B cell (primary cell): ENCODE measurements around the gene LAMA3. TPM values are rescaled to one million over a fixed set of nuclear protein-coding genes. Genes with fewer than 3 reads are reported as not detected.

ENCODE experiments used
- ATAC-seq: fragments of 200-7000 bp; cut with Tn5 transposase; one replicate; pipeline ENCODE4 v1.10.0; 2021; ENCODE audit warnings: low read depth, mild to moderate bottlenecking, moderate number of reproducible peaks, moderate library complexity
- CTCF ChIA-PET: fragments of 350-600 bp; sonication (Branson Sonifier 250); formaldehyde crosslinking; loops from one replicate; lab custom pipeline; 2021; ENCODE audit warnings: antibody characterized with exemption, inconsistent platforms; lab: Charles Lee
- POLR2A ChIA-PET: fragments of 350-600 bp; sonication (Branson Sonifier 250); formaldehyde crosslinking; loops from one replicate; lab custom pipeline; 2021; ENCODE audit warnings: antibody characterized with exemption; lab: Charles Lee
- DNase-seq: peaks from one replicate; pipeline ENCODE4 v3.0.0; 2013
- H2AFZ ChIP-seq: 2 replicates; pipeline ENCODE4 v1.6.1; 2012; ENCODE audit warnings: mild to moderate bottlenecking, low read depth, low read length; ENCODE audit not compliant: insufficient read depth, poor library complexity, severe bottlenecking
- H3K27ac ChIP-seq, 2 donors: 1 replicate in 1 of 2; 2 replicates in 1 of 2; pipeline ENCODE4 v1.5.1; 2012 to 2013; ENCODE audit warnings: low read length in 2 of 2, mild to moderate bottlenecking in 2 of 2, moderate library complexity in 1 of 2
- H3K27me3 ChIP-seq, 4 experiments: fragments of 200-600 bp in 1 of 4; sonication (generic) in 1 of 4; replicated peaks in 1 of 4; 1 replicate in 2 of 4; 2 replicates in 2 of 4; pipeline versions ENCODE4 v1.6.1 to v1.7.0; 2013 to 2016; ENCODE audit warnings: low read length in 3 of 4, mild to moderate bottlenecking in 2 of 4, mixed read lengths in 1 of 4, moderate library complexity in 1 of 4; ENCODE audit not compliant: insufficient read depth in 4 of 4, control insufficient read depth in 3 of 4; ENCODE audit errors: control extremely low read depth in 1 of 4
- H3K36me3 ChIP-seq, 2 experiments: replicated peaks in 1 of 2; 1 replicate in 1 of 2; 2 replicates in 1 of 2; pipeline versions ENCODE4 v1.6.1 to v1.7.1; 2013; ENCODE audit warnings: low read length in 1 of 2; ENCODE audit not compliant: insufficient read depth in 2 of 2, control insufficient read depth in 1 of 2; ENCODE audit errors: control extremely low read depth in 1 of 2, extremely low read depth in 1 of 2
- H3K4me1 ChIP-seq, 2 donors: fragments of 200-600 bp in 1 of 2; sonication (generic) in 1 of 2; 1 replicate in 1 of 2; 2 replicates in 1 of 2; pipeline versions ENCODE4 v1.5.1 to v1.6.1; 2013 to 2017; ENCODE audit warnings: low read length in 2 of 2; ENCODE audit not compliant: control insufficient read depth in 2 of 2, insufficient read depth in 2 of 2
- H3K4me2 ChIP-seq: replicated peaks from 2 replicates; pipeline ENCODE3; 2012; ENCODE audit warnings: mild to moderate bottlenecking, low read depth, low read length; ENCODE audit not compliant: poor library complexity, severe bottlenecking
- H3K4me3 ChIP-seq, 5 experiments: fragments of 200-600 bp in 1 of 5; sonication (generic) in 1 of 5; 1 replicate in 3 of 5; 2 replicates in 2 of 5; pipeline versions ENCODE4 v1.5.1 to v1.7.0; 2011 to 2016; ENCODE audit warnings: low read length in 4 of 5, mild to moderate bottlenecking in 4 of 5, low read depth in 2 of 5, control low read depth in 1 of 5, moderate library complexity in 1 of 5; ENCODE audit not compliant: insufficient read depth in 1 of 5; ENCODE audit errors: control extremely low read depth in 1 of 5, extremely low read depth in 1 of 5
- H3K79me2 ChIP-seq: fragments of 200-600 bp; sonication (generic); one replicate; pipeline ENCODE4 v1.6.0; 2016; ENCODE audit warnings: low read length; ENCODE audit not compliant: control insufficient read depth, insufficient read depth
- H3K9ac ChIP-seq: fragments of 200-600 bp; sonication (generic); 2 replicates; pipeline ENCODE4 v1.6.1; 2017; ENCODE audit warnings: mild to moderate bottlenecking, low read length, moderate library complexity
- H3K9me3 ChIP-seq, 3 donors: one replicate each; pipeline versions ENCODE4 v1.6.1 to v1.7.1; 2013; ENCODE audit warnings: low read length in 2 of 3; ENCODE audit not compliant: control insufficient read depth in 2 of 3, insufficient read depth in 1 of 3; ENCODE audit errors: control extremely low read depth in 1 of 3
- H4K20me1 ChIP-seq: 2 replicates; pipeline ENCODE4 v1.6.0; 2012; ENCODE audit warnings: mild to moderate bottlenecking, low read length; ENCODE audit not compliant: insufficient read depth, control insufficient read depth, poor library complexity, severe bottlenecking
- H3K27ac Mint-ChIP-seq: one replicate; pipeline ENCODE4 v1.8.0; 2021; ENCODE audit warnings: mixed read lengths
- H3K27me3 Mint-ChIP-seq: one replicate; pipeline ENCODE4 v1.8.0; 2021; ENCODE audit warnings: mixed read lengths
- H3K4me1 Mint-ChIP-seq: one replicate; pipeline ENCODE4 v1.8.0; 2021; ENCODE audit warnings: mixed read lengths
- H3K4me3 Mint-ChIP-seq: one replicate; pipeline ENCODE4 v1.8.0; 2021; ENCODE audit warnings: mixed read lengths
- H3K9me3 Mint-ChIP-seq: one replicate; pipeline ENCODE4 v1.8.0; 2022; ENCODE audit warnings: mixed read lengths; ENCODE audit not compliant: insufficient read depth
- CTCF ChIP-seq: fragments of 200-600 bp; IDR thresholded peaks from one replicate; pipeline ENCODE4 v1.8.0; 2022; ENCODE audit warnings: antibody characterized with exemption, mild to moderate bottlenecking
- EZH2 ChIP-seq: IDR thresholded peaks from 2 replicates; pipeline ENCODE4 v1.6.1; 2012; ENCODE audit warnings: borderline replicate concordance, low read depth, mild to moderate bottlenecking, moderate library complexity, low read length; ENCODE audit not compliant: insufficient read depth, poor library complexity, severe bottlenecking
- WGBS: methylation state at CpG from one replicate; pipeline ENCODE4 v1.1.5; 2013; ENCODE audit warnings: missing lambda C conversion rate; ENCODE audit not compliant: insufficient coverage; 5-methylcytosine and 5-hydroxymethylcytosine counted together
- intact Hi-C: fragments of 100-400 bp; cut with micrococcal nuclease; formaldehyde crosslinking; loops from one replicate; pipeline ENCODE4 v1.10.0; 2022
- polyA plus RNA-seq: library from polyadenylated mRNA; depleted of rRNA; stranded (reverse); fragments of >200 nt; gene quantifications from 2 replicates; pipeline ENCODE4 v1.2.3, GENCODE V29; 2012
- total RNA-seq, 2 donors: library from RNA; stranded (reverse); fragments of 120-200 nt in 1 of 2; gene quantifications; 1 replicate in 1 of 2; 2 replicates in 1 of 2; pipeline versions ENCODE4 v1.2.3 to v1.2.4, GENCODE V29; 2013 to 2022

The LAMA3 gene
- total and polyA plus RNA-seq, 2 donors (not counting 1 experiment from before 2014, with no cell fraction given): 0.03 to 0.32 TPM

GRCh38 chr18:23816740-23817139, 127.5 kb downstream of the LAMA3 start:
- no peaks in the 10 kb centered on the region for H3K79me2 ChIP-seq
- no peak overlapping the region for H3K4me2 ChIP-seq
- TF ChIP-seq CTCF (no peak), EZH2 (no peak)
- peaks cover 5% of the 10 kb centered on the region for H3K27me3 Mint-ChIP-seq
- peak; percentile 17 for DNase-seq
- H3K27ac ChIP-seq: no peak overlapping the region
- H2AFZ ChIP-seq: no peak overlapping the region
- H3K9me3 Mint-ChIP-seq: no peaks in the 10 kb centered on the region
- H3K36me3 ChIP-seq: no peaks in the 10 kb centered on the region
- 87% methylated on average over 3 of the region's 4 CpGs for WGBS
- H3K9me3 ChIP-seq: no peaks in the 10 kb centered on the region
- no peak overlapping the region for H3K9ac ChIP-seq
- no peak overlapping the region for H3K4me3 ChIP-seq
- no peaks in the 10 kb centered on the region for H4K20me1 ChIP-seq
- intact Hi-C loops: no loop called here
- peaks cover 8% of the 10 kb centered on the region for H3K4me1 Mint-ChIP-seq
- H3K4me3 Mint-ChIP-seq: no peak overlapping the region
- no peaks in the 10 kb centered on the region for H3K27me3 ChIP-seq
- no peak overlapping the region for H3K27ac Mint-ChIP-seq
- H3K4me1 ChIP-seq: peaks cover 5% of the 10 kb centered on the region in 2 donors
- no peak for ATAC-seq
- ChIA-PET CTCF (interaction anchor here (0.9 kb wide), 1 partner anchor 13 kb away, joined by 3 read pairs; no protein-coding TSS in a partner anchor), POLR2A (no interaction called here)

GRCh38 chr18:23819001-23819400, 129.7 kb downstream of the LAMA3 start:
- Mint-ChIP-seq H3K27me3 (peaks cover 12% of the 10 kb centered on the region), H3K27ac (no peak overlapping the region), H3K4me3 (no peak overlapping the region), H3K9me3 (no peaks in the 10 kb centered on the region), H3K4me1 (peaks cover 8% of the 10 kb centered on the region)
- ChIA-PET POLR2A (no interaction called here), CTCF (interaction anchor here (0.6 kb wide), 1 partner anchor 670 kb away, joined by 3 read pairs; no protein-coding TSS in a partner anchor)
- Histone ChIP-seq H3K9ac (no peak overlapping the region), H3K4me1 (peaks cover 5% of the 10 kb centered on the region in 2 donors), H3K4me3 (no peak overlapping the region), H3K4me2 (no peak overlapping the region), H3K9me3 (no peaks in the 10 kb centered on the region), H3K27me3 (no peaks in the 10 kb centered on the region), H3K27ac (no peak overlapping the region), H2AFZ (no peak overlapping the region), H4K20me1 (no peaks in the 10 kb centered on the region), H3K79me2 (no peaks in the 10 kb centered on the region), H3K36me3 (no peaks in the 10 kb centered on the region)
- ATAC-seq (no peak), DNase-seq (no peak)
- no CpG with 5 or more reads among the region's 1 CpG for WGBS
- no peak for TF ChIP-seq EZH2
- TF ChIP-seq CTCF: no peak
- intact Hi-C loops: no loop called here
